Nephron (organoid): Measurements from ENCODE around the gene HSPA2.
"Not testable (repeated sequence)": the region's sequence is repeated elsewhere in the genome, so short reads cannot be mapped to it uniquely, and the experiment has no call there.

ENCODE experiments used
- H3K27ac Mint-ChIP-seq, 3 experiments: 2 replicates each; pipeline ENCODE4 v1.8.0; 2020; ENCODE audit warnings: mixed read lengths in 3 of 3, mild to moderate bottlenecking in 2 of 3, moderate library complexity in 1 of 3
- H3K27me3 Mint-ChIP-seq: 2 replicates; pipeline ENCODE4 v1.8.0; 2021; ENCODE audit warnings: low read depth, mild to moderate bottlenecking, moderate library complexity, mixed read lengths
- H3K36me3 Mint-ChIP-seq: 2 replicates; pipeline ENCODE4 v1.8.0; 2020; ENCODE audit warnings: low read depth, mixed read lengths
- H3K4me1 Mint-ChIP-seq: 2 replicates; pipeline ENCODE4 v1.8.0; 2020; ENCODE audit warnings: mixed read lengths
- H3K4me3 Mint-ChIP-seq, 3 experiments: 2 replicates each; pipeline ENCODE4 v1.8.0; 2020; ENCODE audit warnings: mild to moderate bottlenecking in 3 of 3, mixed read lengths in 3 of 3, moderate library complexity in 2 of 3
- H3K9me3 Mint-ChIP-seq: 2 replicates; pipeline ENCODE4 v1.8.0; 2020; ENCODE audit warnings: mixed read lengths
- CTCF ChIP-seq, 3 experiments: fragments of 200-600 bp; sonication (generic); IDR thresholded peaks; one replicate each; pipeline ENCODE4 v1.5.0; 2021; ENCODE audit warnings: antibody characterized with exemption in 3 of 3; ENCODE audit not compliant: unreplicated experiment in 3 of 3

HSPA2 gene

GRCh38 chr14:64561631-64562030 is 21.1 kb downstream of the HSPA2 start:
- Mint-ChIP-seq H3K4me1 (peaks cover 9% of the 10 kb centered on the region), H3K27me3 (no peaks in the 10 kb centered on the region), H3K4me3 (no peak overlapping the region), H3K27ac (no peak overlapping the region), H3K9me3 (no peaks in the 10 kb centered on the region), H3K36me3 (no peaks in the 10 kb centered on the region)
- TF ChIP-seq CTCF (IDR thresholded peaks at IDR 0.05; ENCODE audit: unreplicated experiment in 3 of 3), result no peak

- H3K4me1 Mint-ChIP-seq, result peaks cover 17% of the 10 kb centered on the region
- no peaks in the 10 kb centered on the region for H3K36me3 Mint-ChIP-seq
- H3K4me3 Mint-ChIP-seq, result no peak overlapping the region
- no peak for TF ChIP-seq CTCF (IDR thresholded peaks at IDR 0.05; ENCODE audit: unreplicated experiment in 3 of 3)
- no peaks in the 10 kb centered on the region for H3K27me3 Mint-ChIP-seq
- H3K9me3 Mint-ChIP-seq, result no peaks in the 10 kb centered on the region
- no peak overlapping the region for H3K27ac Mint-ChIP-seq
These were observed 21.9 kb downstream of the HSPA2 start for GRCh38 chr14:64562436-64562835.

GRCh38 chr14:64563696-64564095 is 23.2 kb downstream of the HSPA2 start:
- no peaks in the 10 kb centered on the region for H3K27me3 Mint-ChIP-seq
- peaks cover 25% of the 10 kb centered on the region for H3K4me1 Mint-ChIP-seq
- TF ChIP-seq CTCF (IDR thresholded peaks at IDR 0.05; ENCODE audit: unreplicated experiment in 3 of 3), result no peak
- H3K4me3 Mint-ChIP-seq, result no peak overlapping the region
- H3K27ac Mint-ChIP-seq, result no peak overlapping the region
- no peaks in the 10 kb centered on the region for H3K36me3 Mint-ChIP-seq
- H3K9me3 Mint-ChIP-seq, result no peaks in the 10 kb centered on the region

DNA sequence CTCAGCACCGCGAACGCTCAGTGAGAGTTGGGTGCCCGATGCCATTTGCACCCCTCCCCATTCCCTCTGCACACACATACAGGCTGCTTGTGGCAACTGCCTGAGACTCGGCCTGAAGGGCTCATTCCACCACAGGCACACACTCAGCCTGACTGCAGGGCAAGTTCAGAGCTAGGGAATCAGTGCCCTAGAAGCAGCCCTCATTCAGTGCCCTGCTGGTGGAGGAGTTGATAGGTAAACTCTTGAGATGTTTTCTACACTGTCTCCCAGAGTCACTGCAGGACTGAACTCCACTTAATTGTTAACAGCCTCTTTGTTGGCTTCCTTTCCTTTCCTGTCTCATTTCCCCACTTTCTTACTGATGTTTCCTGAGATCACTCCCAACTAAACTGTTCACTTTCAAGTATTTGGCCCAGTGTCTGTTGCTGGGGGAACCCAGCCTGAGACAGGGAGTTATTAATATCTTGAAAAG is 26.1 kb downstream of the HSPA2 start:
- Mint-ChIP-seq H3K4me1 (peaks cover 29% of the 10 kb centered on the region), H3K36me3 (no peaks in the 10 kb centered on the region), H3K27me3 (no peaks in the 10 kb centered on the region), H3K4me3 (no peak overlapping the region), H3K9me3 (no peaks in the 10 kb centered on the region), H3K27ac (peak overlapping the region; percentile 85 to 96 (median 91))
- TF ChIP-seq CTCF (IDR thresholded peaks at IDR 0.05; ENCODE audit: unreplicated experiment in 3 of 3), result no peak

GRCh38 chr14:64569138-64569631 is 28.6 kb downstream of the HSPA2 start:
- no peaks in the 10 kb centered on the region for H3K36me3 Mint-ChIP-seq
- no peaks in the 10 kb centered on the region for H3K27me3 Mint-ChIP-seq
- peak overlapping the region; percentile 58 to 86 (median 75) for H3K27ac Mint-ChIP-seq
- no peak overlapping the region for H3K4me3 Mint-ChIP-seq
- no peak for TF ChIP-seq CTCF (IDR thresholded peaks at IDR 0.05; ENCODE audit: unreplicated experiment in 3 of 3)
- no peaks in the 10 kb centered on the region for H3K9me3 Mint-ChIP-seq
- H3K4me1 Mint-ChIP-seq, result peaks cover 43% of the 10 kb centered on the region

- H3K4me1 Mint-ChIP-seq, result peaks cover 46% of the 10 kb centered on the region
- peak overlapping the region in 1 of 3 experiments; percentile 86 for H3K27ac Mint-ChIP-seq
- H3K27me3 Mint-ChIP-seq, H3K36me3 Mint-ChIP-seq, H3K4me3 Mint-ChIP-seq, H3K9me3 Mint-ChIP-seq: not testable (repeated sequence)
These were observed 29.1 kb downstream of the HSPA2 start for GRCh38 chr14:64569646-64570045.
